ENCODE results near the gene RAB1A.

GRCh38 chr2:65062843-65063825 lies 66.8 kb downstream of the RAB1A start:
- no peak for TF ChIP-seq CTCF (IDR thresholded peaks at IDR 0.05; ENCODE audit: low read length)
- no peak for TF ChIP-seq EZH2 (optimal IDR thresholded peaks at IDR 0.05; ENCODE audit: low read depth, low read length)

Data from MM.1S (cell line).